ENCODE data around the gene FOXP1.

DNA sequence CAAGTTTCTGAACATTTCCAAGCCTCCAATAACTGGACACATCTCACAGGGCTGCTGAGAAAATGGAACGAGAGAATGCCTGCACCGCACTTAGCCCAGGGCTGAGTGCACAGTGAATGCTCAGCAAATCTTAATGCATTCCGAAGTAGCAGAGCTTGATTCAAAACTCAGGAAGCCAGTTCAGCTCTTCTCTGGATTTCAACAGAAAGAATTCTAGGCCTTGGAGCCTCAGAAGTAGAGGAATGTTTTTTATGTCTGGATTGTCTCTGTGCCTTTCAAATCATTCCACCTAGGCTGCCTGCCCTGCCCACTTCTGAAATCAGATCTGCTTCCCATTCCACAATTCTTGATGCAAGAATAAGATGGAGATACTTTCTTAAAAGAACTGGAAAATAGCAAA is 9.6 kb upstream of the FOXP1 start:
- TF ChIP-seq REST (IDR thresholded peaks at IDR 0.05; ENCODE audit: insufficient read depth in 1 of 2, low read depth in 2 of 2, low read length in 2 of 2) (no peak), TAF1 (IDR thresholded peaks at IDR 0.05; ENCODE audit: borderline replicate concordance, insufficient read depth, low read length) (no peak), FOXP2 (optimal IDR thresholded peaks at IDR 0.05; ENCODE audit: borderline replicate concordance, extremely low read depth, extremely low read length, insufficient read depth) (no peak), POLR2AphosphoS5 (IDR thresholded peaks at IDR 0.05; ENCODE audit: low read depth, low read length) (no peak)
